B cell (primary cell): ENCODE results near the gene ACRV1. TPM values are rescaled to one million over a fixed set of nuclear protein-coding genes. Genes with fewer than 3 reads are reported as not detected.

Source experiments
- ATAC-seq: fragments of 200-7000 bp; cut with Tn5 transposase; one replicate; pipeline ENCODE4 v1.10.0; 2021; ENCODE audit warnings: low read depth, mild to moderate bottlenecking, moderate number of reproducible peaks, moderate library complexity
- CTCF ChIA-PET: fragments of 350-600 bp; sonication (Branson Sonifier 250); formaldehyde crosslinking; loops from one replicate; lab custom pipeline; 2021; ENCODE audit warnings: antibody characterized with exemption, inconsistent platforms; lab: Charles Lee
- POLR2A ChIA-PET: fragments of 350-600 bp; sonication (Branson Sonifier 250); formaldehyde crosslinking; loops from one replicate; lab custom pipeline; 2021; ENCODE audit warnings: antibody characterized with exemption; lab: Charles Lee
- DNase-seq: peaks from one replicate; pipeline ENCODE4 v3.0.0; 2013
- H2AFZ ChIP-seq: 2 replicates; pipeline ENCODE4 v1.6.1; 2012; ENCODE audit warnings: mild to moderate bottlenecking, low read depth, low read length; ENCODE audit not compliant: insufficient read depth, poor library complexity, severe bottlenecking
- H3K27ac ChIP-seq, 2 donors: 1 replicate in 1 of 2; 2 replicates in 1 of 2; pipeline ENCODE4 v1.5.1; 2012 to 2013; ENCODE audit warnings: low read length in 2 of 2, mild to moderate bottlenecking in 2 of 2, moderate library complexity in 1 of 2
- H3K27me3 ChIP-seq, 4 experiments: fragments of 200-600 bp in 1 of 4; sonication (generic) in 1 of 4; replicated peaks in 1 of 4; 1 replicate in 2 of 4; 2 replicates in 2 of 4; pipeline versions ENCODE4 v1.6.1 to v1.7.0; 2013 to 2016; ENCODE audit warnings: low read length in 3 of 4, mild to moderate bottlenecking in 2 of 4, mixed read lengths in 1 of 4, moderate library complexity in 1 of 4; ENCODE audit not compliant: insufficient read depth in 4 of 4, control insufficient read depth in 3 of 4; ENCODE audit errors: control extremely low read depth in 1 of 4
- H3K36me3 ChIP-seq, 2 experiments: replicated peaks in 1 of 2; 1 replicate in 1 of 2; 2 replicates in 1 of 2; pipeline versions ENCODE4 v1.6.1 to v1.7.1; 2013; ENCODE audit warnings: low read length in 1 of 2; ENCODE audit not compliant: insufficient read depth in 2 of 2, control insufficient read depth in 1 of 2; ENCODE audit errors: control extremely low read depth in 1 of 2, extremely low read depth in 1 of 2
- H3K4me1 ChIP-seq, 2 donors: fragments of 200-600 bp in 1 of 2; sonication (generic) in 1 of 2; 1 replicate in 1 of 2; 2 replicates in 1 of 2; pipeline versions ENCODE4 v1.5.1 to v1.6.1; 2013 to 2017; ENCODE audit warnings: low read length in 2 of 2; ENCODE audit not compliant: control insufficient read depth in 2 of 2, insufficient read depth in 2 of 2
- H3K4me2 ChIP-seq: replicated peaks from 2 replicates; pipeline ENCODE3; 2012; ENCODE audit warnings: mild to moderate bottlenecking, low read depth, low read length; ENCODE audit not compliant: poor library complexity, severe bottlenecking
- H3K4me3 ChIP-seq, 5 experiments: fragments of 200-600 bp in 1 of 5; sonication (generic) in 1 of 5; 1 replicate in 3 of 5; 2 replicates in 2 of 5; pipeline versions ENCODE4 v1.5.1 to v1.7.0; 2011 to 2016; ENCODE audit warnings: low read length in 4 of 5, mild to moderate bottlenecking in 4 of 5, low read depth in 2 of 5, control low read depth in 1 of 5, moderate library complexity in 1 of 5; ENCODE audit not compliant: insufficient read depth in 1 of 5; ENCODE audit errors: control extremely low read depth in 1 of 5, extremely low read depth in 1 of 5
- H3K79me2 ChIP-seq: fragments of 200-600 bp; sonication (generic); one replicate; pipeline ENCODE4 v1.6.0; 2016; ENCODE audit warnings: low read length; ENCODE audit not compliant: control insufficient read depth, insufficient read depth
- H3K9ac ChIP-seq: fragments of 200-600 bp; sonication (generic); 2 replicates; pipeline ENCODE4 v1.6.1; 2017; ENCODE audit warnings: mild to moderate bottlenecking, low read length, moderate library complexity
- H3K9me3 ChIP-seq, 3 donors: one replicate each; pipeline versions ENCODE4 v1.6.1 to v1.7.1; 2013; ENCODE audit warnings: low read length in 2 of 3; ENCODE audit not compliant: control insufficient read depth in 2 of 3, insufficient read depth in 1 of 3; ENCODE audit errors: control extremely low read depth in 1 of 3
- H4K20me1 ChIP-seq: 2 replicates; pipeline ENCODE4 v1.6.0; 2012; ENCODE audit warnings: mild to moderate bottlenecking, low read length; ENCODE audit not compliant: insufficient read depth, control insufficient read depth, poor library complexity, severe bottlenecking
- H3K27ac Mint-ChIP-seq: one replicate; pipeline ENCODE4 v1.8.0; 2021; ENCODE audit warnings: mixed read lengths
- H3K27me3 Mint-ChIP-seq: one replicate; pipeline ENCODE4 v1.8.0; 2021; ENCODE audit warnings: mixed read lengths
- H3K4me1 Mint-ChIP-seq: one replicate; pipeline ENCODE4 v1.8.0; 2021; ENCODE audit warnings: mixed read lengths
- H3K4me3 Mint-ChIP-seq: one replicate; pipeline ENCODE4 v1.8.0; 2021; ENCODE audit warnings: mixed read lengths
- H3K9me3 Mint-ChIP-seq: one replicate; pipeline ENCODE4 v1.8.0; 2022; ENCODE audit warnings: mixed read lengths; ENCODE audit not compliant: insufficient read depth
- CTCF ChIP-seq: fragments of 200-600 bp; IDR thresholded peaks from one replicate; pipeline ENCODE4 v1.8.0; 2022; ENCODE audit warnings: antibody characterized with exemption, mild to moderate bottlenecking
- EZH2 ChIP-seq: IDR thresholded peaks from 2 replicates; pipeline ENCODE4 v1.6.1; 2012; ENCODE audit warnings: borderline replicate concordance, low read depth, mild to moderate bottlenecking, moderate library complexity, low read length; ENCODE audit not compliant: insufficient read depth, poor library complexity, severe bottlenecking
- WGBS: methylation state at CpG from one replicate; pipeline ENCODE4 v1.1.5; 2013; ENCODE audit warnings: missing lambda C conversion rate; ENCODE audit not compliant: insufficient coverage; 5-methylcytosine and 5-hydroxymethylcytosine counted together
- intact Hi-C: fragments of 100-400 bp; cut with micrococcal nuclease; formaldehyde crosslinking; loops from one replicate; pipeline ENCODE4 v1.10.0; 2022
- polyA plus RNA-seq: library from polyadenylated mRNA; depleted of rRNA; stranded (reverse); fragments of >200 nt; gene quantifications from 2 replicates; pipeline ENCODE4 v1.2.3, GENCODE V29; 2012
- total RNA-seq, 2 donors: library from RNA; stranded (reverse); fragments of 120-200 nt in 1 of 2; gene quantifications; 1 replicate in 1 of 2; 2 replicates in 1 of 2; pipeline versions ENCODE4 v1.2.3 to v1.2.4, GENCODE V29; 2013 to 2022

The ACRV1 gene
- total and polyA plus RNA-seq, 2 donors (not counting 1 experiment from before 2014, with no cell fraction given) = not detected

- Histone ChIP-seq H3K36me3 (no peaks in the 10 kb centered on the region), H3K4me1 (no peaks in the 10 kb centered on the region), H3K9me3 (no peaks in the 10 kb centered on the region), H3K4me2 (no peak overlapping the region), H2AFZ (no peak overlapping the region), H3K9ac (no peak overlapping the region), H3K79me2 (no peaks in the 10 kb centered on the region), H4K20me1 (no peaks in the 10 kb centered on the region), H3K27me3 (no peaks in the 10 kb centered on the region), H3K27ac (no peak overlapping the region), H3K4me3 (no peak overlapping the region)
- CTCF ChIA-PET = no interaction called here
- Mint-ChIP-seq H3K27me3 (no peaks in the 10 kb centered on the region), H3K9me3 (no peaks in the 10 kb centered on the region), H3K27ac (no peak overlapping the region), H3K4me1 (no peaks in the 10 kb centered on the region), H3K4me3 (no peak overlapping the region)
- DNase-seq (no peak), ATAC-seq (no peak)
- 92% methylated on average over 9 of the region's 9 CpGs for WGBS
- POLR2A ChIA-PET = no interaction called here
- intact Hi-C loops = no loop called here
- TF ChIP-seq CTCF = no peak
- TF ChIP-seq EZH2 = no peak
These were observed 4.6 kb upstream of the ACRV1 start for GRCh38 chr11:125685228-125685627.

- H4K20me1 ChIP-seq = no peaks in the 10 kb centered on the region
- DNase-seq (no peak), ATAC-seq (no peak)
- ChIA-PET POLR2A (no interaction called here), CTCF (no interaction called here)
- Mint-ChIP-seq H3K9me3 (no peaks in the 10 kb centered on the region), H3K27ac (no peak overlapping the region), H3K27me3 (no peaks in the 10 kb centered on the region), H3K4me3 (no peak overlapping the region), H3K4me1 (no peaks in the 10 kb centered on the region)
- H3K36me3 ChIP-seq = no peaks in the 10 kb centered on the region
- H3K4me3 ChIP-seq = no peak overlapping the region
- TF ChIP-seq EZH2 (no peak), CTCF (no peak)
- no peak overlapping the region for H2AFZ ChIP-seq
- no peak overlapping the region for H3K9ac ChIP-seq
- H3K4me1 ChIP-seq = no peaks in the 10 kb centered on the region
- H3K4me2 ChIP-seq = no peak overlapping the region
- H3K79me2 ChIP-seq = no peaks in the 10 kb centered on the region
- WGBS = 100% methylated on average over 1 of the region's 2 CpGs
- H3K9me3 ChIP-seq = no peaks in the 10 kb centered on the region
- intact Hi-C loops = no loop called here
- H3K27me3 ChIP-seq = no peaks in the 10 kb centered on the region
- H3K27ac ChIP-seq = no peak overlapping the region
These were observed 810 bp downstream of the ACRV1 start for GRCh38 chr11:125679837-125680236.
